MM.1S (cell line): ENCODE results near the gene GPANK1.

Experiments
- CTCF ChIP-seq: fragments of 300-600 bp; sonication (generic); IDR thresholded peaks from 2 replicates; pipeline ENCODE4 v1.5.1; 2016; ENCODE audit warnings: antibody characterized with exemption, low read length, mixed read lengths
- EZH2 ChIP-seq: fragments of 300-600 bp; sonication (generic); optimal IDR thresholded peaks from 2 replicates; pipeline ENCODE3; 2017; ENCODE audit warnings: low read depth, mild to moderate bottlenecking, antibody characterized with exemption, low read length, mixed read lengths
- EZH2phosphoT487 ChIP-seq: fragments of 300-600 bp; sonication (generic); IDR thresholded peaks from 2 replicates; pipeline ENCODE4 v1.6.1; 2018; ENCODE audit warnings: antibody characterized with exemption, low read length

DNA sequence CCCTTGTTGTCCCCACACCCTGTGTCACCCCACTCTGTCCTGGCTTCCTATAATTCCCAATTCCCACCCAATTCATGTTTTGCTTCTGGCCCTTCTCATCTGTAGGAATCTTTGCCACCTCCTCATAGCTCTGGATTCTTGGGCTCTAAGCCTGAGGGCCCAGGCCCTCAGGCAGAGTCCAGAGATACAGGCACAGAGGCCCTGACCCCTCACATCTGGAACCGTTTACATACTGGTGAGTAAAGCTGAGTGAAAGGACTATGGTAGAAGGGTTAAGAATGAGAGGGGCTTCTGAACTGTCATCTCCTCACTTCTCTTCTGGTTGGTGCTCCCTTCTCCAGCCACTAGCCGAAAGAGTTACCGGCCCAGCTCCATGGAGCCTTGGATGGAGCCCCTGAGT, 30.7 kb downstream of the GPANK1 start:
- TF ChIP-seq CTCF (no peak), EZH2 (no peak), EZH2phosphoT487 (no peak)
